Measurements from ENCODE around the gene RHBDL2.
"Not testable (repeated sequence)": the region's sequence is repeated elsewhere in the genome, so short reads cannot be mapped to it uniquely, and the experiment has no call there.

Gene RHBDL2

GRCh38 chr1:38873027-38873969 lies 68.3 kb downstream of the RHBDL2 start, which contains the start of gene MYCBP:
MYCBP (minus strand) TSS chr1:38873348; CDS start chr1:38873305, 43 bp downstream.
- DNase-seq, result peak; percentile 92 to 94

- peak; percentile 9 to 25 for DNase-seq
These were observed 69.1 kb downstream of the RHBDL2 start for GRCh38 chr1:38872401-38873026.

GRCh38 chr1:38870996-38871395 lies 70.6 kb downstream of the RHBDL2 start:
- DNase-seq, result no peak

- no peak for DNase-seq
These were observed 74.4 kb downstream of the RHBDL2 start for GRCh38 chr1:38867208-38867607.

- DNase-seq, result no peak
These were observed 76.4 kb downstream of the RHBDL2 start for GRCh38 chr1:38865112-38865715.

GRCh38 chr1:38860454-38860795 lies 81.2 kb downstream of the RHBDL2 start:
- DNase-seq, result no peak

GRCh38 chr1:38859561-38860453 lies 81.8 kb downstream of the RHBDL2 start, which contains the start of gene RRAGC:
RRAGC (minus strand) TSS chr1:38859772; CDS start chr1:38859646, 126 bp downstream.
- peak; percentile 89 to 91 for DNase-seq

GRCh38 chr1:38858833-38859560 lies 82.6 kb downstream of the RHBDL2 start:
- DNase-seq, result peak in 1 of 2 experiments; percentile 19

- DNase-seq, result no peak
These were observed 88.8 kb downstream of the RHBDL2 start for GRCh38 chr1:38852780-38853179.

GRCh38 chr1:38848071-38848470 lies 93.6 kb downstream of the RHBDL2 start:
- DNase-seq, result peak; percentile 80 to 92

- no peak for DNase-seq
These were observed 95.4 kb downstream of the RHBDL2 start for GRCh38 chr1:38846210-38846609.

GRCh38 chr1:38845088-38845487 lies 96.5 kb downstream of the RHBDL2 start:
- not testable (repeated sequence) for DNase-seq

GRCh38 chr1:38840281-38840680 lies 101.3 kb downstream of the RHBDL2 start:
- no peak for DNase-seq

GRCh38 chr1:38839363-38839762 lies 102.3 kb downstream of the RHBDL2 start:
- DNase-seq, result no peak

- not testable (repeated sequence) for DNase-seq
These were observed 105.3 kb downstream of the RHBDL2 start for GRCh38 chr1:38836316-38836715.
